Measurements from ENCODE around the gene AMPH.
"Not testable (repeated sequence)": the region's sequence is repeated elsewhere in the genome, so short reads cannot be mapped to it uniquely, and the experiment has no call there.

Gene AMPH

DNA sequence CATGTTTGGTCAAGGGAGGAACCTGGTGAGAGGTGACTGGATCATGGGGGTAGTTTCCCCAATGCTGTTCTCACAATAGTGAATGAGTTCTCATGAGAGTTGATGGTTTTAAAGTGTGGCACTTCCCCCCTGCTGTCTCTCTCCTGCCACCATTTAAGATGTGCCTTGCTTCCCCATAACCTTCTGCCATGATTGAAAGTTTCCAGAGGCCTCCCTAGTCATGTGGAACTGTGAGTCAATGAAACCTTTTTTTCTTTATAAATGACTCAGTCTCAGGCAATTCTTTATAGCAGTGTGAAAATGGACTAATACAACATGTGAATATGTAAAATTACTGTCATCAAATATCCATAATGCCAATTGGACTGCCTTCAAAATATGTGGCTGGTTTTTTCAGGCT is 192.2 kb downstream of the AMPH start:
- Mint-ChIP-seq H3K9me3 (peaks cover 5% of the 10 kb centered on the region), H3K4me1 (ENCODE audit: low read depth) (peaks cover 11% of the 10 kb centered on the region), H3K27me3 (peaks cover 4% of the 10 kb centered on the region), H3K4me3 (no peak overlapping the region), H3K36me3 (ENCODE audit: low read depth) (no peaks in the 10 kb centered on the region), H3K27ac (no peak overlapping the region)
- no peak for DNase-seq

DNA sequence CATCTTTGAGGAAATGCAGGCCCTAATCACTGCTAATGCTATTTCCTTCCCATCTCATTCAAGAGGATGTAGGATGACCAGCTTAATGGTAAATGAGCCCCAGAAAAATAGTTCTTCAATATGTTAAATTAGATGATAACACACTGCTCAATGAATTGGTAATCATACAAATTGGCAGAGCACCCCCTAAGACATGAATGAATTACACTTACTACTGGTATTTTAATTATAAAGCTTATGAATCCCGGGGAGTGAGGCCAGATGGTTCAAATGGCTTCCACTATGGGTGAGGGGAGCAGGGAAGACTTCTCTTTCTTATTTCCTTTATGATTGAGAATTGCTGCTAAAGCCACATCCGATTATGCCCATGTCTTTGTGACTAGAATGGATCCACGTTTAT is 198.5 kb downstream of the AMPH start:
- Mint-ChIP-seq H3K4me3 (no peak overlapping the region), H3K27ac (no peak overlapping the region), H3K9me3 (no peaks in the 10 kb centered on the region), H3K27me3 (peaks cover 4% of the 10 kb centered on the region), H3K36me3 (ENCODE audit: low read depth) (no peaks in the 10 kb centered on the region), H3K4me1 (ENCODE audit: low read depth) (peaks cover 11% of the 10 kb centered on the region)
- DNase-seq, result no peak

DNA sequence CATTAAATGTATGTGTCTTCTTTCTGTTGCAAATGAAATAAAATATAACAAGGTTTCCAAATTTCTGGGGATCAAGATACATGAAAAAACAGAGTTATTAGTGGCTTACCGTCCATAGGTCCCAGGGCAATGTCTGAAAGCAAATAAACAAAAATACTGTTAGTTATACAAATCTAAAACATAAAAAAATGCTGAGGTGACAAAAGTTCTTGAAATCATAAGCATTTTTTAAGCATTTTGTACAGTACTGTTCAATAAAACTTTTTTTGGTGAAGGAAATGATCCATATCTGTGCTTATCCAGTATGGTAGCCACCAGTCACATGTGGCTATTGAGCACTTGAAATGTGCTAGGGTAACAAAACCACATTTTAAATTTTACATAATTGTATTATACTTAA is 199.1 kb downstream of the AMPH start:
- Mint-ChIP-seq H3K27ac (no peak overlapping the region), H3K9me3 (no peaks in the 10 kb centered on the region), H3K36me3 (ENCODE audit: low read depth) (no peaks in the 10 kb centered on the region), H3K27me3 (peaks cover 4% of the 10 kb centered on the region), H3K4me3 (no peak overlapping the region), H3K4me1 (ENCODE audit: low read depth) (peaks cover 17% of the 10 kb centered on the region)
- DNase-seq, result no peak

DNA sequence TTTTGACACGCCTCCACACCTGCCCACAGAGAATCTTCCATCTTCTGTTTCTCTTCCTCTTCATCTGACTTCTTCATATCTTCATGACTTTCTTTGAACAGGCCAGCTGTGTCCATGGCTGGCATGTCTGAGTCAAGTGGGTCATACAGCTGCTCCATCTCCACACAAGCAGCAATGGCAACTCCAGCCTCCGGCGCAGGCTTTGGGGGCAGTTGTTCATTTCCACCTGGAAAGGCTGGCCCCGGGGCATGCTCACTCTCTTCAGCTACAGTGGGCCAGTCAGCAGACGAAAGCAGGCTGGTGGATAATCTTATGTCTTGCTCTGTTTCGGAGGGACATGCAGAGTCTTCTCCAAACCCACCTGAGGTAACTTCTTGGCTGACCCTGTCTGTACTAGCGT is 202.1 kb downstream of the AMPH start:
- Mint-ChIP-seq H3K36me3 (ENCODE audit: low read depth) (no peaks in the 10 kb centered on the region), H3K27ac (no peak overlapping the region), H3K4me3 (no peak overlapping the region), H3K27me3 (no peaks in the 10 kb centered on the region), H3K9me3 (no peaks in the 10 kb centered on the region), H3K4me1 (ENCODE audit: low read depth) (peaks cover 41% of the 10 kb centered on the region)
- no peak for DNase-seq

DNA sequence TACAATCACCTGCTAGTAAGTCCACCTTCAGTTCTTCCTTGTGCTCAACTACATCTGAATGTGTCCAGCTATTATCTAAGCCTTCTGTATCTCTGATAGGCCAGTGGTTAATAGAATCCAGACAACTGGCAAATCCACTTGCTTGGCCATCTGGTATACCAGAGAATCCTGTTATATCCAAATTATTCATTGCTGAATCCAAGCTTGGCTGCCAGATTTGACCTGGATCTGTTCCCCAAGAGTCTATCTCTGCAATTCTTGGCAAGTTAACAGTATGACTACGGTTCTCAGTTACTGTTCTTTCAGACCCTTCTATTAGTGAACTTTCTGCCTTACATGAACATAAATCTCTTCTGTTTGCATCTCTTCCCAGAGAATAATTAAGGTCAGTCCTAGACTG is 203.1 kb downstream of the AMPH start:
- H3K4me1 Mint-ChIP-seq (ENCODE audit: low read depth), result peaks cover 37% of the 10 kb centered on the region
- no peak overlapping the region for H3K4me3 Mint-ChIP-seq
- H3K27ac Mint-ChIP-seq, result no peak overlapping the region
- no peaks in the 10 kb centered on the region for H3K27me3 Mint-ChIP-seq
- no peaks in the 10 kb centered on the region for H3K9me3 Mint-ChIP-seq
- no peaks in the 10 kb centered on the region for H3K36me3 Mint-ChIP-seq (ENCODE audit: low read depth)
- no peak for DNase-seq

DNA sequence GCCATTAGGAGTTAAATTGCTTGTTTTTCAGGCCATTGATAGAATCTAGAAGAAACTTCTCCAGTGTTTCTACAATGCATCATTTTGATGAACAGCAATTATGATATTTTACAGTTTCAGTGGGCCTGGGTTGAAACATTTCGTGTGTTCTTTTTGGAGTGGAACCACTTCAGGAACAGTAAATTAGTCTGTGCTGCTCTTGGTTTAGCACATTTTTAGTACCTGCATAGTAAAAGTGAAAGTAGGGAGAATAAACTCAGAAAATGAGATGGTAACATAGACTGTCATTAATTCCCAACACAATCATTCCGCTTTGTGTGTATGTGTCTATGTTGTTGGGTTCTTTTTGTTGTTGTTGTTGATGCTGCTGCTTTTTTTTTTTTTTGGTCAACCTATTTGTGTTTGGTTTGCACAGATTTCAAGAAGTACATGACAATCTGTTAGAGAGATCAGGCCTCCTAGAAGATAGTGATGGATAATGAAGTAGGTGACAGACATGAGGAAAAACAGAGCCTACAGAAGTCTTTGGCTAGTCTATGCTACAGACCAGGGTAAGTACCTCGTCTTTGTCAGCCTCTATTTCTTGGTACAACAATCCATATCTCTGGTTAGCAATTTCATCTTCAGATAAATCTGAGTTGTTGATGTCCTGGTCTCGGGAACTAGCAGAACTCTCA is 203.8 kb downstream of the AMPH start:
- Mint-ChIP-seq H3K36me3 (ENCODE audit: low read depth) (no peaks in the 10 kb centered on the region), H3K4me3 (no peak overlapping the region), H3K27me3 (no peaks in the 10 kb centered on the region), H3K9me3 (no peaks in the 10 kb centered on the region), H3K4me1 (ENCODE audit: low read depth) (peaks cover 36% of the 10 kb centered on the region), H3K27ac (no peak overlapping the region)
- no peak for DNase-seq

DNA sequence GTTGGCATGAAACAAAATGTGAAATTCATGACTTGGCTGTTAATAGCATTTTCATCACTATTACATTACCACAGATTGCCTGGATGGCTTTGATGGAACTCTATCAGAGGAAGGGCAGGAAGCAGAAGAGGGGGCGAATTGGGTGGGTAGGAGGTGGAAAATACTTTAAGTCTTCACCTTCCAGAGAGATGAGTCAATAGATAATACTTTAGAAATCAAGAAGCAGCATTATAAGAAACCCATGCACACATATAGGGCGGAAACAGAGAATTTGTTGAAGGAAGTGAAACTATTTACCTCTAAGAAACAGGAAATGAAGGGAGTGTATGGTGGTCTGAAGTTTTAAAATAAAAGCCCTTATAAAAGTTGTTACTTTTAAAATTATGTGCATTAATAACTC is 205.7 kb downstream of the AMPH start:
- Mint-ChIP-seq H3K36me3 (ENCODE audit: low read depth) (no peaks in the 10 kb centered on the region), H3K27me3 (peaks cover under 1% of the 10 kb centered on the region), H3K9me3 (no peaks in the 10 kb centered on the region), H3K4me3 (no peak overlapping the region), H3K27ac (peak overlapping the region; percentile 45), H3K4me1 (ENCODE audit: low read depth) (peaks cover 36% of the 10 kb centered on the region)
- no peak for DNase-seq

DNA sequence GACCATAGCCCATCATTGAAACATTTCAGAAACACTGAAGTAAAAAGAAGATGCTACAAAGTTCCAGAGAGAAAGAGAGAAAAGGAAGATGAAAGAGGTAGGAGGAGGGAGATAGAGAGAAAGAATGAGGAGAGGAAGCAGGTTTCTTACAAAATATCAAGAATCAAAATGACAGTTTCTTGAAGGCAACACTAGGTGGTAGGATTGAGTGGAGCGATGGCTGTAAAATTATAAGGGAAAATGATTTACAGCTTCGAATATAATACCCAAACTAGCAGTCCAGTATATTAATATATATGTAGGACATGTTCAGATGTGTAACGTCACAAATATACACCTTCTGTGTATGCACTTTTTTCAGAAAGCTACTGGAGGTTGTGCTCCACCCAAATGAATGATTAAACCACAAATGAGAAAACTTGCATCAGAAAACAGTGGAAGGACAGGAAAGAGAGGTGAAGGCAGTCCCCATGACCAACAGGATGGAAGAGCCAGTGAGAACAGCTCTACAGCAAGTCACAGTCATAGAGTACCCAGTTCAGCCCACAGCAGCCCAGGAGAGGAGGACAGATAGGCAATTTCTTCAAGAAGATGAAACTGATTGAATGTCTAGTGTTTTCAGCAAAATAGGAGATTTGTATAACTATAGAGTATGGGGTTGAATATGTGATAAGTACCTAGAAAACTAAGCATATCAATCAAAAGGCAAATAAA is 206.3 kb downstream of the AMPH start:
- Mint-ChIP-seq H3K36me3 (ENCODE audit: low read depth) (no peaks in the 10 kb centered on the region), H3K9me3 (no peaks in the 10 kb centered on the region), H3K4me3 (no peak overlapping the region), H3K4me1 (ENCODE audit: low read depth) (peaks cover 36% of the 10 kb centered on the region), H3K27me3 (peaks cover 3% of the 10 kb centered on the region), H3K27ac (peak overlapping the region; percentile 22)
- DNase-seq, result no peak

DNA sequence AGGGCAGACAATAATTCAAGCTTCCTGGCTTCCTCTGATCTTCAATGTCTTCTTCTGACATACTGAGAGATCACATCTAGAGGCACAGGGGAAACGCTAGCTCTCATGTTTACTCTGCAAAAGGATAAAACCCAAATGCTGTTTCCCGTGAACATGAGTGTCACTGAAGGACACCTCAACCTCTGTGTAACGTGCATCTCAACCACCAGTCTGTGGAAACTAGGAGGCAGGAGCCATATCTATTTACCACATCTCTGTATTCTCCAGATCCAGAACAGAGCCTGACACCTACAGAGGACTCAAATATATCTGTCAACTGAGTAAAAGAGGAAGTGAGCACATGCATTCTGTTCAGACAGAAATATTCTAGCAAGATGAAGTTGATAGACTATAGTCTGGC is 217.4 kb downstream of the AMPH start:
- Mint-ChIP-seq H3K4me1 (ENCODE audit: low read depth) (peaks cover 18% of the 10 kb centered on the region), H3K4me3 (no peak overlapping the region), H3K9me3 (no peaks in the 10 kb centered on the region), H3K27me3 (peaks cover 14% of the 10 kb centered on the region), H3K27ac (no peak overlapping the region), H3K36me3 (ENCODE audit: low read depth) (no peaks in the 10 kb centered on the region)
- DNase-seq, result no peak

DNA sequence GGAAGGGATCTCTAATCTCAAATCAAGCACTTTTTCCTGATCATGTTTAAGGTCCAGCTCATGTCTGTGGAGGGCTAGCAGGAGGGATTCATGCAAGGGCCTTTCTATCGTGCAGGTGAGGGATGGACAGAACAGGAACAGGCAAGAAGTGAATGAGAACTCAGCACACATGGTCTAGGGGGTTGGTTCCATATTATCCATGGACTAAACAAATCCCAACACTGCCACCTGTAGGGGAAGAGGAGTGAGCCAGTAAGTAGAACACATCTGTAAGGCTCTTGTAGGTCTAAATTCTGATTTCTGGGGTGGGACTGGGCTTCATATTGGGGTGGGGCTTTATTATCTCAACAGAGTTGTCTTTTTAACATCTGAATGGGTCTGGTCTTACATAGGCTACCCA is 219.8 kb downstream of the AMPH start:
- no peaks in the 10 kb centered on the region for H3K9me3 Mint-ChIP-seq
- peaks cover 9% of the 10 kb centered on the region for H3K27me3 Mint-ChIP-seq
- no peaks in the 10 kb centered on the region for H3K36me3 Mint-ChIP-seq (ENCODE audit: low read depth)
- DNase-seq, result no peak
- H3K27ac Mint-ChIP-seq, result no peak overlapping the region
- peaks cover 18% of the 10 kb centered on the region for H3K4me1 Mint-ChIP-seq (ENCODE audit: low read depth)
- H3K4me3 Mint-ChIP-seq, result no peak overlapping the region

DNA sequence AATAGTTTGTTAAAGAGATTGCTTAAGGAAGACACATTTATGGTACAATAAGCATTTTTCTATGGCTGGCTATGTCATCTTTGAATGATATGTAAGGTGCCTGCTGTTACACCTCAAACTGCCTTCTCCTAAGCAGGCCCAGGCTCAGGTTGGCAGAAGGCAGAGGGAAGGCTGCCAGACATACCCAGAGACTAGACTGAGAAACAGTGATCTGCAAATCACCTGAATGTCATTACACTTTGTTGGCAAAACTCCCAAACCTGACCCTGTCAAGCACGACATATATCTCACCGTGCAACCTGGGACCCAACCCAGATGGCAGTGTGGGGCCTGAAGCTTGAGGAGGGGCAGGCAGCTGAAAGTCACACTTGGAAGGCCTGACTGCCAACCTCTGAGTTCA is 221.1 kb downstream of the AMPH start:
- H3K36me3 Mint-ChIP-seq (ENCODE audit: low read depth), result no peaks in the 10 kb centered on the region
- H3K27me3 Mint-ChIP-seq, result peaks cover 3% of the 10 kb centered on the region
- DNase-seq, result no peak
- peaks cover 3% of the 10 kb centered on the region for H3K9me3 Mint-ChIP-seq
- H3K4me1 Mint-ChIP-seq (ENCODE audit: low read depth), result peaks cover 18% of the 10 kb centered on the region
- H3K27ac Mint-ChIP-seq, result no peak overlapping the region
- no peak overlapping the region for H3K4me3 Mint-ChIP-seq

DNA sequence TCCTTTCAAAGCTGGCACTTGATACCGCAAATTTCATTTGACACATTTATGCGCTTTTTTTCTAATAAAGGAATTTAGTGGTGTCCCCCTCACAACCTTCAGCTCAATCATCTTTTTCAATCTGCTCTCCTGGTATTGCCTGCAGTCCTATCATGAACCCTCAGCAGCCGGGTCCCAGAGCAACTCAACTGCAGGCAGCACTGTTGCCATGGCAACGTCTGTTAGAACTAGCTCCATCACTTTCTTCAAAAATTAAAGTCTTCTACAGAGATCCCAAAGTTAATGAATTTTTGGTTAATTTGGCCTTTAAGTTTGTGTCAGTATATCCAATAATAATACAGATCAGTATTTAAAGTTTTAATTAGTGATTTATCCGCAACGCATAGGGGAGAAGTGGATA is 221.6 kb downstream of the AMPH start:
- H3K27me3 Mint-ChIP-seq, result peaks cover 3% of the 10 kb centered on the region
- no peak overlapping the region for H3K27ac Mint-ChIP-seq

DNA sequence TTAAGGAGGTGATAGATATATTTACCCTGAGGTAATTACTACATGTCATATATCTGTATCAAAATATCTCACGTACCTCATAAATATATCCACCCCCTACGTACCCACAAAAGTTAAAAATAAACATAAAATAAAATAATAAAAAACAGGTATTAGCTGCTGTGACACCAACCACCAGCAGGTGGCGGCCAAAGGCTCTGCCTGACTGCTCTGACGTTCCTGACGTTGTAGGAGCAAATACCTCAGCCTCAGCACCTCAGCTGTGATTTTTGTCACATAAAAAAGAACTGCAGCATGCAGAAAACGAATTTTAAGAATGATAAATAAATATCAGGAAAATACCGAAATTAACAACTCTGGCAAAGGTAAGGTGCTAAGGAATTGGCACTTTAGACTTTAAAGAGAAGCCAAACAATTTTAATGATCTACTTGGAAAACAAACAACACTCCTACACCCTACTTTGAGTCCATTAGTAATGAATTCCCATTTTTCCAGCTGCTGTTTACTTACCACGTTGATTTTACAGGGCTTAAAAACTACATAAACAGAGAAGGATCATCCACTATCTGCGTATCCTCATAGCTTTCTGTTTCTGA is 232.3 kb downstream of the AMPH start:
- peak; percentile 64 for DNase-seq
- H3K4me1 Mint-ChIP-seq (ENCODE audit: low read depth), result peaks cover 3% of the 10 kb centered on the region
- H3K4me3 Mint-ChIP-seq, result no peak overlapping the region
- no peak overlapping the region for H3K27ac Mint-ChIP-seq
- no peaks in the 10 kb centered on the region for H3K9me3 Mint-ChIP-seq
- no peaks in the 10 kb centered on the region for H3K36me3 Mint-ChIP-seq (ENCODE audit: low read depth)
- peaks cover 23% of the 10 kb centered on the region for H3K27me3 Mint-ChIP-seq

More for the DNA sequence above, 221.6 kb downstream of the AMPH start:
- no peak for DNase-seq
- Mint-ChIP-seq H3K4me1 (ENCODE audit: low read depth) (peaks cover 18% of the 10 kb centered on the region), H3K9me3 (peaks cover 7% of the 10 kb centered on the region), H3K36me3 (ENCODE audit: low read depth) (no peaks in the 10 kb centered on the region), H3K4me3 (no peak overlapping the region)

DNA sequence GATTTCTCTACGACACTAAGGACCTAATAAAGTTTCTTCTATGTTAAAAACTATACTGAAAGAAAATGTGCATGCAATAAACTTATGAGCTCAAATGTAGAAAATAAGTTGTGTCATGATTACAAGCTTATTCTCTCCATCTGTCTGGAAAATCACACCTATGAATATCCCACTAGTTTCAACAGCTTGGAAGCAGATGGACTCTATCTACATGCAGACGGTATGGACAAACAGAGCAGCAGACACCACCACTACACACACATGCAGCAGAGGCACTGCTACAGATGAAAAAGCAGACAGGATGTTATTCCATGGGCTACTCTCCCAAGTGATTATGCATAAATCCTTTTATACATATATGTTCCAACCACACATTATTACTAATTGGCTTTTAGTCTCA is 234.3 kb downstream of the AMPH start:
- no peak overlapping the region for H3K27ac Mint-ChIP-seq
- no peak overlapping the region for H3K4me3 Mint-ChIP-seq
- peaks cover 18% of the 10 kb centered on the region for H3K27me3 Mint-ChIP-seq

DNA sequence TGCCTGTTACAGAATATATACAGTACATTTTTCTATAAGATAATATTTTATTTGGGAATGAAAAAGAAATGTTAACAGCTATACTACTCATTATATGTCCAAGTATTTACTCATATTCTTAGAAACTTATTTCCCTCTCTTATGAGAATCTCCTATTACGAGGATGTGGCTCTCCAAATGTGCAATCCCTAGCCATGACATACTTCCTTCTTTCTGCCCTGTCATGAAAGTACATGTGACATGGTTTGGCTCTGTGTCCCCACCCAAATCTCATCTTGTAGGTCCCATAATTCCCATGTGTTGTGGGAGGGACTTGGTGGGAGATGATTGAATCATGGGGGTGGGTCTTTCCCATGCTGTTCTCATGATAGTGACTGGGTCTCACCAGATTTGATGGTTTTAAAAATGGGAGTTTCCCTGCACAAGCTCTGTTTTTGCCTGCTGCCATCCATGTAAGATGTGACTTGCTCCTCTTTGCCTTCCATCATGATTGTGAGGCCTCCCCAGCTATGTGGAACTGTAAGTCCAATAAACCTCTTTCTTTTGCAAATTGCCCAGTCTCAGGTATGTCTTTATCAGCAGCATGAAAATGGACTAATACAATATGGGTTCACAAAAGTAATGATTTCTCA is 235.1 kb downstream of the AMPH start:
- H3K36me3 Mint-ChIP-seq (ENCODE audit: low read depth); H3K27ac Mint-ChIP-seq; DNase-seq; H3K9me3 Mint-ChIP-seq; H3K4me1 Mint-ChIP-seq (ENCODE audit: low read depth); H3K4me3 Mint-ChIP-seq: not testable (repeated sequence)
- H3K27me3 Mint-ChIP-seq, result peaks cover 13% of the 10 kb centered on the region

More for the DNA sequence above, 234.3 kb downstream of the AMPH start:
- Mint-ChIP-seq H3K36me3 (ENCODE audit: low read depth) (no peaks in the 10 kb centered on the region), H3K9me3 (no peaks in the 10 kb centered on the region), H3K4me1 (ENCODE audit: low read depth) (peaks cover 3% of the 10 kb centered on the region)
- DNase-seq, result no peak

Measured in activated T-cell treated with anti-CD3 and anti-CD28 coated beads, Interleukin-2, amount 50 U/mL, for 24 hours (primary cell).